Measurements from ENCODE around the gene NDST1. TPM values are rescaled to one million over a fixed set of nuclear protein-coding genes. Genes with fewer than 3 reads are reported as not detected.

The NDST1 gene
- total RNA-seq, 2 donors from 2014 or later, result 112 to 131 TPM

DNA sequence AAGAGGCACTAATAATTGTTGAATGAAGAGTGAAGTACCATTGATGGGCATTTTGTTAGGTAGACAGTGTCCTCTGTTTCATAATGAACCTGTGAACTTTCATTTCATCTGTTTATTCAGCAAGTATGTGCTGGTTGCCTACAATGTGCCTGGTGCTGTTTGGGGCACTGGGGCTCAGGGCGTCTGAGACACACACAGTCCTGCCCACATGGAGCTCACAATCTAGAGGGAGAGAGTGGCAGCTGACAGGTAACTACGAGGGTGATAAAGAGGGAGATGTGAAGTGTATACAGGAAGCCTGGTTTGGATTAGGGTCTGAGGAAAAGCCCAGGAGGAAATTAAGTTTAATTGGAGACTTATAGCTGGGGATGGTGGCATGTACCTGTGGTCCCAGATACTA, 28.5 kb upstream of the NDST1 start:
- no peak for TF ChIP-seq CTCF (IDR thresholded peaks at IDR 0.05)
- Histone ChIP-seq H3K27ac (no peak overlapping the region), H3K36me3 (no peaks in the 10 kb centered on the region)

GRCh38 chr5:150481708-150481965, 26.3 kb upstream of the NDST1 start:
- Histone ChIP-seq H3K27me3 (replicated peaks; ENCODE audit: insufficient read depth) (no peaks in the 10 kb centered on the region), H3K27ac (no peak overlapping the region), H3K4me3 (no peak overlapping the region), H3K36me3 (no peaks in the 10 kb centered on the region), H3K4me1 (ENCODE audit: control insufficient read depth in 1 of 2, low read depth in 2 of 2) (no peaks in the 10 kb centered on the region), H3K9me3 (no peaks in the 10 kb centered on the region)
- ATAC-seq (ENCODE audit: insufficient number of reproducible peaks, low FRiP score, low read depth) (no peak), DNase-seq (ENCODE audit: low spot score) (no peak)
- TF ChIP-seq CTCF (IDR thresholded peaks at IDR 0.05), result no peak

More for the DNA sequence above, 28.5 kb upstream of the NDST1 start:
- Histone ChIP-seq H3K4me3 (no peak overlapping the region), H3K9me3 (no peaks in the 10 kb centered on the region), H3K4me1 (ENCODE audit: control insufficient read depth in 1 of 2, low read depth in 2 of 2) (no peaks in the 10 kb centered on the region), H3K27me3 (replicated peaks; ENCODE audit: insufficient read depth) (no peaks in the 10 kb centered on the region)
- DNase-seq (ENCODE audit: low spot score) (no peak), ATAC-seq (ENCODE audit: insufficient number of reproducible peaks, low FRiP score, low read depth) (no peak)

DNA sequence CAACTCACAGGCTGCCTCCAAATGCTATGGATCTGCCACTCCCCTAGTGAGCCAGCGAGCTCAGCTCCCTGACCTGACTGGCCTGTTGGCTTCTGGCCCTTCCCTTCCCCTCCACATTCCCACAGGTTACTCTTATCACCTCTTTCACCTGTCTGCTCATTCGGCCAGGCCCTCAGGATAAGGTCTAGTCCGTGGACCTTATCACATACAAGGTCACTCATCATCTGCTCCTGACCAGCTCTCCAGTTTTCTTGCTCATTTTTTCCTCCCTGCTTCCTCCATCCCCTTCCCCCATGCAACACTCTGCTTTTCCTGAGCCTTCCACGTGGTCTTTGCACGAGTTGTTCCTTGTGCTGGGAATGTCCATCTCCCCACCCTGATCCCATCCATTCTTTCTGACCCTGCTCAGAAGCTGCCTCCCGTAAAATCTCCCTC, 25.9 kb upstream of the NDST1 start:
- no peaks in the 10 kb centered on the region for H3K9me3 ChIP-seq
- DNase-seq (ENCODE audit: low spot score), result no peak
- no peak for TF ChIP-seq CTCF (IDR thresholded peaks at IDR 0.05)
- no peak overlapping the region for H3K27ac ChIP-seq
- no peak for ATAC-seq (ENCODE audit: insufficient number of reproducible peaks, low FRiP score, low read depth)
- no peak overlapping the region for H3K4me3 ChIP-seq
- peaks cover 0 to 2% of the 10 kb centered on the region in 2 donors for H3K4me1 ChIP-seq (ENCODE audit: control insufficient read depth in 1 of 2, low read depth in 2 of 2)
- H3K27me3 ChIP-seq (replicated peaks; ENCODE audit: insufficient read depth), result no peaks in the 10 kb centered on the region
- H3K36me3 ChIP-seq, result no peaks in the 10 kb centered on the region

DNA sequence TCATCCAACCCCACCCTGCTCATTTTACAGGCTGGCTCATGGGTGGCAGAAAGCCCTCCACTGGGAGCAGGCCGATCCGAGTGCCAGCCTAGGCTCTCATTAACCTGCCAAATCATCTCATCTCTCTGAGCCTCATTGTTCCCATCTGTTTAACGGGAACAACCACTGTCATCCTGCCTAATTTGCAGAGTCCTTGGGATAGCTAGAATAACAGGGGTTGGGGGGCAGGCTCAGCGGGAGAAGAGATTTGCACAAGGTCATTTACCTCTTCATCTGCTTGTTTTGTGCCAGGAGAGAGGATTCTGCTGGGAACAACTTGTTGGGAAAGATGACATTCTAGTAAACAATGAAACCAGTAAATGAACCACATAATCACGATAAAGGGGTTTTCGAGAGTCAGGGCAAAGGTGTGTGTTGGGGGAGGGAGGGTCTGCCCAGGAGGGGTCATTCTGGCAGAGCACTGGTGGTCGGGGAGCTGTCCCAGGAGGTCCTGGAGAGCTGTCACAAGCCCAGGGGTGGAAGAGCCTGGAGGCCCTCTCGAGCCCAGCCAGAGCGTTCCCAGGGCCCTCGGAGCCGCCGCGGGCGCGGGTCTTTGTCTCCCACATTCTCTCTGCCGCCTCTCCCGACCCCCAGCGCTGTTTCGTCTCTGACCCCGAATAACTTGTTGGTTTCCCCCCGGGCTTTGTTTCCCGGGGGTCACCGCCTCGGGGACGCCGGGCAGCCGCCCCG, 22.8 kb upstream of the NDST1 start:
- ATAC-seq (ENCODE audit: insufficient number of reproducible peaks, low FRiP score, low read depth) (no peak), DNase-seq (ENCODE audit: low spot score) (no peak)
- Histone ChIP-seq H3K27ac (peak overlapping the region; percentile 88 to 95), H3K9me3 (no peaks in the 10 kb centered on the region), H3K4me1 (ENCODE audit: control insufficient read depth in 1 of 2, low read depth in 2 of 2) (peaks cover 27 to 34% of the 10 kb centered on the region in 2 donors), H3K27me3 (replicated peaks; ENCODE audit: insufficient read depth) (no peaks in the 10 kb centered on the region), H3K4me3 (peak overlapping the region; percentile 95), H3K36me3 (no peaks in the 10 kb centered on the region)
- no peak for TF ChIP-seq CTCF (IDR thresholded peaks at IDR 0.05)

DNA sequence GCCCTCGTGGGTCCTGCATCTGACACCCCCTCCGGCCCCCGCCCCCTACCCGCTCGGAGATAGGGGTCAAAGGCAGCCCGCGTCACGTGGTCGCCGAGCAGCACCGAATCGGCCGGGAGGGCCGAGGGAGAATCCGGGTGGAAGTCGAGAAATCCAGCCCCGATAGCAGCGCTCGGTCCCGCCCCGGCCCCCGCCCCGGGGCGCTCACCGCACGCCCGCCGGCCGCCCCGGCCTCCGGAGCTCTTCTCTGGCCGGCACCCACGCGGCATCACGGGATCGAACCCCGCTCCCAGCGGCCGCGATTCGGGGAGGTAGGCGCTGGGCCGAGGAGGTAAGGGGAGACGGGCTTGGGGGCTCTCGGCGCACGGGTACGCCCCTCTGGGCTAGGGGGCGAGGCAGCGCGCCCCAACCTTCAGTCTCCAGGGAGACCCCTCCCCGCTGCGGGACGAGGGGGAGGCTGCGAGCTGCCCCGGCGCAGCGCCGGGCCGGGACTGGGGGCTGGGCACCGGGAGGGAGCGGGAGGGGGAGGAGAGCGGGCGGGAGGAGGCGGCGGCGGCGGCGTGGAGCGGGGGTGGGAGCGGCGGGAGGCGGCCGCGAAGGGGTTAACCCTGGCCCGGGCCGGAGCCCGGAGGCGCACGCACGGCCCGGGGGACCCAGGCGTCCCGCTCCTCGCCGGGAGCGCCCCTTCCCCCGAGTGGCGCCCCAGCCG, 22.1 kb upstream of the NDST1 start:
- no peaks in the 10 kb centered on the region for H3K9me3 ChIP-seq
- peaks cover 34 to 41% of the 10 kb centered on the region in 2 donors for H3K4me1 ChIP-seq (ENCODE audit: control insufficient read depth in 1 of 2, low read depth in 2 of 2)
- ATAC-seq (ENCODE audit: insufficient number of reproducible peaks, low FRiP score, low read depth), result peak; percentile 18
- H3K36me3 ChIP-seq, result no peaks in the 10 kb centered on the region
- DNase-seq (ENCODE audit: low spot score), result no peak
- no peaks in the 10 kb centered on the region for H3K27me3 ChIP-seq (replicated peaks; ENCODE audit: insufficient read depth)
- TF ChIP-seq CTCF (IDR thresholded peaks at IDR 0.05), result no peak
- peak overlapping the region; percentile 88 to 95 for H3K27ac ChIP-seq
- H3K4me3 ChIP-seq, result peak overlapping the region; percentile 95

All from thoracic aorta (tissue), 2 donors.